BE2C (cell line): ENCODE measurements around the gene RABEP2.

ENCODE experiments used
- DNase-seq: peaks from one replicate; pipeline ENCODE4 v3.0.0-alpha.2; 2020
- H3K27me3 ChIP-seq: fragments of 250-450 bp; sonication (Bioruptor Pico); 2 replicates; pipeline ENCODE4 v1.5.1; 2020; ENCODE audit warnings: mild to moderate bottlenecking
- H3K36me3 ChIP-seq: fragments of 250-450 bp; sonication (Bioruptor Pico); 2 replicates; pipeline ENCODE4 v1.5.1; 2020; ENCODE audit warnings: mild to moderate bottlenecking
- H3K4me1 ChIP-seq: fragments of 250-450 bp; sonication (Bioruptor Pico); 2 replicates; pipeline ENCODE4 v1.5.1; 2020
- H3K4me3 ChIP-seq: 2 replicates; pipeline ENCODE4 v1.5.1; 2011; ENCODE audit warnings: low read depth, low read length
- H3K9me3 ChIP-seq: fragments of 250-450 bp; sonication (Bioruptor Pico); 2 replicates; pipeline ENCODE4 v1.5.1; 2020
- TF ChIP-seq, protein P1 (sequence below): IDR thresholded peaks from 2 replicates; pipeline ENCODE4 v1.5.1; 2012; ENCODE audit warnings: mild to moderate bottlenecking, low read depth, low read length

Gene RABEP2

DNA sequence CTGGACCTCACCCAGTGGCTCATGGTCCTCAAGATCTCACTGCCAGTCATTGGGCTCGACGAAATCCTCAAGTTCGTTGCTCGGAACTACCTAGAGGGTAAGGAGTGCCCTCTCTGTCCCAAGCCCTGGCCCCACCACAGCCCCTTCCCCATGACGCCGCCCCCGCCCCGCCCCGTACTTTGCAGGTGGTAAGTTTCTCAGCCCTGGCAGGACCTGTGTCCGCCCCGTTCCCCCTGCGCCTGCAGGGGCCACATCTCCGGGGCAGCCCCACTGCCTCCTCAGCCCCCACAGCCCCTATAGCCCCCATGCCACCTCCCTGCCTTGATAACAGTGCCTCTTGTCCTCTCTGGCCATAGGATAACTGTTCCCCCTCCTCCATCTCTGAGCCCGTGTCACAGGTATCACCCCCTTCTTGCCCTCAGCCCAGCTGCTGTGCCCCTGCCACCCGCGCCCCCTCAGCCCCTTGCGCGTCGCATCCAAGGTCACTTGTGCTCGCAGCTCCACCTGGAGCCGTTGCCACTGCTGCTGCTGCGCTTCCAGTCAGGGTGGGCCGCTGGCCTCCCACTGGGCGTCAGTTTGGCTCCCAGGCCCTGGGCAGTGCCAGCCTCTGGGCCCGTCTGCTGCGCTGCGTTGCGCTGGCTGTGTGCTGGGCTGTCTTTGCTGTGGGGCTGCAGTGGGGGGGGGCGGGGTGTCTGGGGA is 21.5 kb downstream of the RABEP2 start:
- no peak overlapping the region for H3K4me3 ChIP-seq
- no peaks in the 10 kb centered on the region for H3K27me3 ChIP-seq
- TF ChIP-seq, protein P1, sequence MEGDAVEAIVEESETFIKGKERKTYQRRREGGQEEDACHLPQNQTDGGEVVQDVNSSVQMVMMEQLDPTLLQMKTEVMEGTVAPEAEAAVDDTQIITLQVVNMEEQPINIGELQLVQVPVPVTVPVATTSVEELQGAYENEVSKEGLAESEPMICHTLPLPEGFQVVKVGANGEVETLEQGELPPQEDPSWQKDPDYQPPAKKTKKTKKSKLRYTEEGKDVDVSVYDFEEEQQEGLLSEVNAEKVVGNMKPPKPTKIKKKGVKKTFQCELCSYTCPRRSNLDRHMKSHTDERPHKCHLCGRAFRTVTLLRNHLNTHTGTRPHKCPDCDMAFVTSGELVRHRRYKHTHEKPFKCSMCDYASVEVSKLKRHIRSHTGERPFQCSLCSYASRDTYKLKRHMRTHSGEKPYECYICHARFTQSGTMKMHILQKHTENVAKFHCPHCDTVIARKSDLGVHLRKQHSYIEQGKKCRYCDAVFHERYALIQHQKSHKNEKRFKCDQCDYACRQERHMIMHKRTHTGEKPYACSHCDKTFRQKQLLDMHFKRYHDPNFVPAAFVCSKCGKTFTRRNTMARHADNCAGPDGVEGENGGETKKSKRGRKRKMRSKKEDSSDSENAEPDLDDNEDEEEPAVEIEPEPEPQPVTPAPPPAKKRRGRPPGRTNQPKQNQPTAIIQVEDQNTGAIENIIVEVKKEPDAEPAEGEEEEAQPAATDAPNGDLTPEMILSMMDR, result no peak
- no peaks in the 10 kb centered on the region for H3K4me1 ChIP-seq
- no peaks in the 10 kb centered on the region; the same call in 1 of the 2 replicates for H3K36me3 ChIP-seq
- no peak for DNase-seq
- no peaks in the 10 kb centered on the region for H3K9me3 ChIP-seq

DNA sequence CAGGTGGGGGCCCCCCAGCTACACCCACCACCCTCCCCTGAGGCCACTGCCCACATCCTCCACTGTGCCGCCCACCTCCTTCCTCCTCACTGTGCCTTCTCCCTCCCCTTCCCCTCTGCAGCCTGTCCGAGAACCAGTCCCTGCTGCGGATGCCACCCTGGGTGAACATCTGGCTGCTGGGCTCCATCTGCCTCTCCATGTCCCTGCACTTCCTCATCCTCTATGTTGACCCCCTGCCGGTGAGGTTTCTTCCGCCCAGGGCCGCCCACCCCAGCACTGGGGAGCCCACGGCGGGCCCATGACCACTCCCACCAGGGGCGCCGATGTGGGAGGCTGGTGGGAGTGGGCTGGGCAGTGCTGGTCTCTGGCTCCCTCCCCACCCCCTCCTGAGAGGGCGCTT is 22.1 kb downstream of the RABEP2 start:
- no peaks in the 10 kb centered on the region; the same call in 1 of the 2 replicates for H3K36me3 ChIP-seq
- TF ChIP-seq, protein P1, result no peak
- H3K27me3 ChIP-seq, result no peaks in the 10 kb centered on the region
- no peaks in the 10 kb centered on the region for H3K9me3 ChIP-seq
- H3K4me3 ChIP-seq, result no peak overlapping the region
- no peaks in the 10 kb centered on the region for H3K4me1 ChIP-seq
- DNase-seq, result no peak

DNA sequence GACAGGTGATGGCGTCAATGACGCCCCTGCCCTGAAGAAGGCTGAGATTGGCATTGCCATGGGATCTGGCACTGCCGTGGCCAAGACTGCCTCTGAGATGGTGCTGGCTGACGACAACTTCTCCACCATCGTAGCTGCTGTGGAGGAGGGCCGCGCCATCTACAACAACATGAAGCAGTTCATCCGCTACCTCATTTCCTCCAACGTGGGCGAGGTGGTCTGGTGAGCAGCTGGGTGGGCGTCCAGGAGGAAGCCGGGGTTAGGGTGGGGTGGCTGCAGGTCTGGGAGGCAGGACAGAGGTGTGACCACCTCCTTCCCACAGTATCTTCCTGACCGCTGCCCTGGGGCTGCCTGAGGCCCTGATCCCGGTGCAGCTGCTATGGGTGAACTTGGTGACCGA is 23.2 kb downstream of the RABEP2 start:
- no peaks in the 10 kb centered on the region for H3K9me3 ChIP-seq
- no peaks in the 10 kb centered on the region for H3K27me3 ChIP-seq
- H3K4me1 ChIP-seq, result no peaks in the 10 kb centered on the region
- TF ChIP-seq, protein P1, result no peak
- H3K36me3 ChIP-seq, result no peaks in the 10 kb centered on the region; the same call in 1 of the 2 replicates
- DNase-seq, result no peak
- no peak overlapping the region for H3K4me3 ChIP-seq

DNA sequence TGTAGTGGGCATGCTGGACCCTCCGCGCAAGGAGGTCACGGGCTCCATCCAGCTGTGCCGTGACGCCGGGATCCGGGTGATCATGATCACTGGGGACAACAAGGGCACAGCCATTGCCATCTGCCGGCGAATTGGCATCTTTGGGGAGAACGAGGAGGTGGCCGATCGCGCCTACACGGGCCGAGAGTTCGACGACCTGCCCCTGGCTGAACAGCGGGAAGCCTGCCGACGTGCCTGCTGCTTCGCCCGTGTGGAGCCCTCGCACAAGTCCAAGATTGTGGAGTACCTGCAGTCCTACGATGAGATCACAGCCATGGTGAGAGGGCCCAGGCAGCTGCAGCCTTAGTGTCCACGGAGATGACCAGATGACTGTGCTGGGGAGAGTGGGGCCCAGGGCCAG is 24.4 kb downstream of the RABEP2 start:
- no peak for DNase-seq
- H3K9me3 ChIP-seq, result no peaks in the 10 kb centered on the region
- no peaks in the 10 kb centered on the region for H3K27me3 ChIP-seq
- H3K36me3 ChIP-seq, result no peaks in the 10 kb centered on the region; the same call in 1 of the 2 replicates
- TF ChIP-seq, protein P1, result no peak
- no peak overlapping the region for H3K4me3 ChIP-seq
- no peaks in the 10 kb centered on the region for H3K4me1 ChIP-seq

DNA sequence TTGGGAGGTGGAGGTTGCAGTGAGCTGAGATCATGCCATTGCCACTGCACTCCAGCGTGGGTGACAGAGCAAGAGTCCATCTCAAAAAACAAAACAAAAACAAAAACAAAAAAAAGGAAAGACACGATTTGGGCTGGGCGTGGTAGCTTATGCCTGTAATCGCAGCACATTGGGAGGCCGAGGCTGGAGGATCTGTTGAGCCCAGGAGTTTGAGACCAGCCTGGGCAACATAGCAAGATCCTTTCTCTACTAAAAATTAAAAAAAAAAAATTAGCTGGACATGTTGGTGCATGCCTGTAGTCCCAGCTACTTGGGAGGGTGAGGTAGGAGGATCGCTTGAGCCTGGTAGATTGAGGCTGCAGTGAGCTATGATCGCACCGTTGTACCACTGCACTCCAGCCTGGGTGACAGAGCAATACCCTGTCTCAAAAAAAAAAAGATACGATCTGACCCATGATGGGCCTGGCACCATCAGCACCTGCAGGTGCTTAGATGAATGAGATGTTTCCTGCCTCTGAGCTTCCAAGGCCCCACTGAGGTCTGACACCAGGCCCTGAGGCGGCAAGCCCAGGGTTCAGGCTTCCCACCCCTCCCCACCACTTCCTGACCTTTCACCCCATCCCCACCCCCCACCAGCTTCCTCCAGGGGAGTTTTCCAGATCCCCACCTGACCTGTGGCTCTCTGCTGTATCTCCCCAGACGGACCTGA is 25.0 kb downstream of the RABEP2 start:
- TF ChIP-seq, protein P1, result no peak
- H3K27me3 ChIP-seq, result no peaks in the 10 kb centered on the region
- DNase-seq, result no peak

DNA sequence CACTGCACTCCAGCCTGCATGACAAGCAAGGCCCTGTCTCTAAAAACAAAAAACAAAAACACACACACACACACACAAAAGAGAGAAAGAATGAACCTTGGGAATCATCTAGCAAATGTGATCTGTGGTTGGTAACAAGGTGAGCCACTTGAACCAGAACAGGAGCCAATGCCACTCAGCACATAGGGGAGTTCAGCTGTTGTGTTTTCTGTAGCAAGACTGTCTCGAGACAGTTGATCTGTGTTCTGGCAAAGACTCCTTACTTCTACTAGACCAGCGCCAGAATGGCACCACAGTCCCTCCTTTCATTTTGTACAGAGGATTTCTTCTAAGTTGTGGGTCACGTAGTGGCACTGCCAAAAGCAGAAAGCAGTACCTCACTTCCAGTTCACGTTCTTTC is 26.1 kb downstream of the RABEP2 start:
- Histone ChIP-seq H3K36me3 (no peaks in the 10 kb centered on the region; the same call in 1 of the 2 replicates), H3K4me3 (no peak overlapping the region), H3K9me3 (no peaks in the 10 kb centered on the region), H3K4me1 (no peaks in the 10 kb centered on the region), H3K27me3 (no peaks in the 10 kb centered on the region)
- no peak for DNase-seq
- TF ChIP-seq, protein P1, result no peak

More for the DNA sequence above, 25.0 kb downstream of the RABEP2 start:
- Histone ChIP-seq H3K36me3 (no peaks in the 10 kb centered on the region; the same call in 1 of the 2 replicates), H3K4me3 (no peak overlapping the region), H3K9me3 (no peaks in the 10 kb centered on the region), H3K4me1 (no peaks in the 10 kb centered on the region)
